Kidney epithelial cell (primary cell): ENCODE measurements around the gene PVR. TPM values are rescaled to one million over a fixed set of nuclear protein-coding genes. Genes with fewer than 3 reads are reported as not detected.
"Not testable (repeated sequence)": the region's sequence is repeated elsewhere in the genome, so short reads cannot be mapped to it uniquely, and the experiment has no call there.

Experiments
- DNase-seq: peaks from one replicate; pipeline ENCODE4 v3.0.0-alpha.2; 2010; ENCODE audit warnings: low read depth
- H3K27me3 ChIP-seq: 2 replicates; pipeline ENCODE4 v1.6.0; 2011; ENCODE audit warnings: low read length; ENCODE audit not compliant: control insufficient read depth, insufficient read depth
- H3K36me3 ChIP-seq: 2 replicates; pipeline ENCODE4 v1.5.1; 2011; ENCODE audit warnings: low read length; ENCODE audit not compliant: control insufficient read depth, insufficient read depth
- H3K4me3 ChIP-seq: 2 replicates; pipeline ENCODE4 v1.5.1; 2011; ENCODE audit warnings: low read depth, mild to moderate bottlenecking, control low read depth, low read length
- CTCF ChIP-seq: IDR thresholded peaks from 2 replicates; pipeline ENCODE4 v1.5.1; 2011; ENCODE audit warnings: mild to moderate bottlenecking, moderate library complexity, low read length, control low read depth, inconsistent platforms; ENCODE audit not compliant: insufficient read depth, poor library complexity, severe bottlenecking
- total RNA-seq: library from RNA; depleted of rRNA; stranded (reverse); fragments of >200 nt; gene quantifications from 2 replicates; pipeline ENCODE4 v1.2.3, GENCODE V29; 2015

The PVR gene
- total RNA-seq, 1 donor from 2014 or later: 176 TPM

GRCh38 chr19:44608391-44608821, 35.3 kb upstream of the PVR start:
- DNase-seq: no peak
- no peaks in the 10 kb centered on the region for H3K36me3 ChIP-seq
- H3K4me3 ChIP-seq: no peak overlapping the region
- TF ChIP-seq CTCF: no peak
- no peaks in the 10 kb centered on the region for H3K27me3 ChIP-seq

GRCh38 chr19:44609219-44609618, 34.5 kb upstream of the PVR start:
- no peak for DNase-seq
- H3K27me3 ChIP-seq: no peaks in the 10 kb centered on the region
- no peaks in the 10 kb centered on the region for H3K36me3 ChIP-seq
- H3K4me3 ChIP-seq: no peak overlapping the region
- TF ChIP-seq CTCF: no peak

DNA sequence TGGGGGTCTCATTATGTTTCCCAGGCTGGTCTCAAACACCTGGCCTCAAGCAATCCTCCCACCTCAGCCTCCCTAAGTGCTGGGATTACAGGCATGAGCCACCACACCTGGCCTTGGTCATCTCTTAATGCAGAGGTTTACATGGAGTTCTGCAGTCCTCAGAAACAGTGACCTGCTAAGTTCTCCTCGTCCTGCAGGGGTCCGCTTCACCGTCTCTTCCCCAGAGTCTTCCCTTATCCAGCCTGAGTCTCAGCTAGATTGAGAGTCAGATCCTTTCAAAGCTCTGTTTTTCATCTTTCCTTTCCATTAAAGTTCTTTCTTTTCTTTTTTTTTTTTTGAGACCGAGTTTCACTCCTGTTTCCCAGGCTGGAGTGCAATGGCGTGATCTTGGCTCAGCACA, 33.2 kb upstream of the PVR start:
- not testable (repeated sequence) for DNase-seq, H3K4me3 ChIP-seq, H3K27me3 ChIP-seq, H3K36me3 ChIP-seq

GRCh38 chr19:44611812-44612295, 31.9 kb upstream of the PVR start:
- Histone ChIP-seq H3K27me3 (no peaks in the 10 kb centered on the region), H3K4me3 (no peak overlapping the region), H3K36me3 (no peaks in the 10 kb centered on the region)
- TF ChIP-seq CTCF: no peak
- no peak for DNase-seq

DNA sequence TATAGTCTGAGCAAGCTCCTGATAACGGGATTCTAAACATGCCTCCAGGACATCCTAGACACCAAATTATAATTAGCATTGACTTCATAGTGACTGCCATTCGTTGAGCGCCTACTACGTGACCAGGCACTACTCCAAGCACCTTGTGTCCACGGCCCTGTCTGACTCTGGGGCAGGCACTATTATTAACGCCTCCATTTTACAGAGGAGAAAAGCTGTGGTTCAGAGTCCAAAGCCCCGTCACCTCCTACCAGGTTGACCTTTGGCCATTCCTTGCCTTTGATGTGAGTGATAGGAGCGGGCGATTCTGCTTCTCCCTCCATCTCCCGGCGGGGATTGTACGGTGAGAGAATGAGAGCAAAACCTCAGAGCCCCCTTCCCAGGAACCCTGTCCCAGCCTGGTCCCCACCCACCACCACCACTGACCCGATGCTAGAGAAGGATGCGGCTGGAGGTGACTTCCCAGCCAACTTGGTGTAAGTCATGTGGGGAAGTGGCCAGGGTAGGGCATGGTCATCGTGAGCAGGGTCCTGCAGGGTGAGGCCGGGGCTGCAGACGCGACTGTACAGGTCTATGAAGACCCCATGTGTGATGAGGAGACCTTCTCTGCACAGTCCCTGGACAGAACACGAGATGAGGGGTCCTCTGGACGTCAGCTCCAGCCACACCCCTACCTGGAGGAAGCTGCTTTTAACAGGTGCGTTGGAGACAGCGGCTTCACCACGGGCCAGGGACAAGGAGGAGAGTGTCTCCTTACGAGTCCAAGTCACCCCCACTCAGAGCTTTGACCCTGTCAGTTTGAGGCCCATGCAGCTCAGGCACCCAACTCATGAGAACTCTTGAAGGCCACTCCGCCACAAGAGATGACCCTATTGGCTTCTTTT, 30.2 kb upstream of the PVR start, which contains the start of gene IGSF23:
TSS of gene IGSF23 (plus strand) at position 269 of the 884 bp plus-strand sequence. CDS start at position 352, 83 bp downstream.
- TF ChIP-seq CTCF: no peak
- H3K36me3 ChIP-seq: no peaks in the 10 kb centered on the region
- H3K27me3 ChIP-seq: no peaks in the 10 kb centered on the region
- no peak within 1 kb of the TSS for H3K4me3 ChIP-seq
- no peak for DNase-seq

- DNase-seq: no peak
- Histone ChIP-seq H3K4me3 (no peak overlapping the region), H3K36me3 (no peaks in the 10 kb centered on the region), H3K27me3 (no peaks in the 10 kb centered on the region)
- TF ChIP-seq CTCF: no peak
Observed at GRCh38 chr19:44614313-44614712, 29.4 kb upstream of the PVR start.
